ENCODE results near the gene COX8C. TPM values are rescaled to one million over a fixed set of nuclear protein-coding genes. Genes with fewer than 3 reads are reported as not detected.

Gene COX8C, protein sequence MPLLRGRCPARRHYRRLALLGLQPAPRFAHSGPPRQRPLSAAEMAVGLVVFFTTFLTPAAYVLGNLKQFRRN
- total RNA-seq: not detected

DNA sequence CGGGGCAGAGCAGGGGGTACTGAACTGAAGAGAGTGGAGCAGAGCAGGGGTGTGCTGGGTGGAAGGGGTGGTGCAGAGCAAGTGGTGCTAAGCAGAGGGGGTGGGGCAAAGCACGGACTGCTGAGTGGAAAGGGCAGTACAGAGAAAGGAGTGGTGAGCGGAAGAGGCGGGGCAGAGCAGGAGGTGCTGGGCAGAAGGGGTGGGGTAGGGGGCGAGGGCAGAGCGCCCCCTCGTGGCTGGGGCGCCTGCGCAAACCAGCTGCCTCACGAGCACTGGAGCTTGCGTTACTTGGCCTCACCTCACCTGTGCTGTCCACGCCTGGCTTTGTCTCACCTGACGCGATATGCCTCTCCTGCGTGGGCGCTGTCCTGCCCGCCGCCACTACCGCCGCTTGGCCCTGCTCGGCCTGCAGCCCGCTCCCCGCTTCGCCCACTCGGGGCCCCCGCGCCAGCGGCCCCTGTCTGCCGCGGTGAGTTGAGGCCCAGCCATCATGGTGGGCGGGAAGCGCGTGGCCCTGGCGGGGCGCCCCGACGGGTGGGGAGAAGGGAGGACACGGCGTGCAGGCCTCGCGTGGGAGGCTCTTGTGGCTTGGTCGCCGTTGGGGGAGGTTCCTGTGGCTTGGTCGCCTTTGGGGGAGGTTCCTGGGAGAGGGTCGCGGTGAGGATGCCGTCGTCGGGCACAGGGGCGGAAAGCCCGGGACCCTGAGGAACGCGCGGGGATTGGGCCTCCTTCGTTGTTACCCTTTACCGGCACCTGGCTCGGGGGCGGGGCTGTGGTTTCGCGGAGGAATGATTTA, at the start of gene COX8C:
TSS of gene COX8C (plus strand) at position 257 of the 796 bp plus-strand sequence. CDS start at position 344, 87 bp downstream.
- Histone ChIP-seq H3K27ac (no peak within 1 kb of the TSS), H3K4me3 (no peak within 1 kb of the TSS), H3K9me3 (no peaks in the 10 kb centered on the region), H3K27me3 (no peaks in the 10 kb centered on the region), H3K4me1 (no peaks in the 10 kb centered on the region), H3K36me3 (no peaks in the 10 kb centered on the region)
- whole genome bisulfite sequencing, 2 donors: 92 to 96% methylated on average over 60 of the region's 60 CpGs
- TF ChIP-seq POLR2A (IDR thresholded peaks at IDR 0.05) (no peak), CTCF (IDR thresholded peaks at IDR 0.05) (no peak), EP300 (IDR thresholded peaks at IDR 0.05) (no peak), POLR2AphosphoS5 (IDR thresholded peaks at IDR 0.05) (no peak)
- DNase-seq (peak in 1 of 2 donors; percentile 75), ATAC-seq (ENCODE audit: low FRiP score in 2 of 2) (peak in 1 of 2 donors; percentile 22)

DNA sequence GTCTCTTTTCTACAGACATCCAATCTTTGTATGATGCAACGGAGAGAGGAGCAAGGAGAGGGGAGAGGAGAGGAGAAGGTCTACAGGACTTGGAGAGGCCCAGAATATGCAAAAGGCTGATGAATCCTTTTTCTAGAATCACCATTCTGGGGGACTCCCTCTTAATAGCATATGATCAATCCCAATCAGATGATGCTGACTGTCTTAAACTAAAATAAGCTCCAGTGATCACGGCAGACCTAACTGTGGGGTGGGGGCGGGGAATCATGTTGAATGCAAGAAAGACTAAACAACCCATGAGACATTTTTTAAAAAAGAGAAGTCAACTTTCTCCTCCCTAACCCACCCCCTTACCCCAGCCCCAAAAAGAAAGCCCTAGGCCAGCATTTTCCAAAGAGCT, 47.6 kb upstream of the COX8C start:
- H3K4me3 ChIP-seq: no peak overlapping the region
- 76 to 89% methylated on average over 3 of the region's 3 CpGs for whole genome bisulfite sequencing, 2 donors
- TF ChIP-seq CTCF (IDR thresholded peaks at IDR 0.05) (no peak), POLR2AphosphoS5 (IDR thresholded peaks at IDR 0.05) (no peak), EP300 (IDR thresholded peaks at IDR 0.05) (no peak), POLR2A (IDR thresholded peaks at IDR 0.05) (no peak)
- DNase-seq (no peak), ATAC-seq (ENCODE audit: low FRiP score in 2 of 2) (no peak)
- no peaks in the 10 kb centered on the region for H3K27me3 ChIP-seq
- H3K9me3 ChIP-seq: no peaks in the 10 kb centered on the region
- H3K27ac ChIP-seq: no peak overlapping the region
- H3K36me3 ChIP-seq: peaks cover 0 to 2% (median under 1%) of the 10 kb centered on the region in 4 donors
- H3K4me1 ChIP-seq: peaks cover 13 to 39% (median 21%) of the 10 kb centered on the region in 4 donors

- Histone ChIP-seq H3K27me3 (no peaks in the 10 kb centered on the region), H3K36me3 (no peaks in the 10 kb centered on the region), H3K27ac (no peak overlapping the region), H3K9me3 (no peaks in the 10 kb centered on the region), H3K4me3 (no peak overlapping the region), H3K4me1 (peaks cover 13 to 43% (median 21%) of the 10 kb centered on the region in 4 donors)
- ATAC-seq (ENCODE audit: low FRiP score in 2 of 2) (no peak), DNase-seq (no peak)
- 54 to 62% methylated on average over 6 of the region's 6 CpGs for WGBS, 2 donors
- TF ChIP-seq POLR2AphosphoS5 (IDR thresholded peaks at IDR 0.05) (no peak), POLR2A (IDR thresholded peaks at IDR 0.05) (no peak), CTCF (IDR thresholded peaks at IDR 0.05) (no peak), EP300 (IDR thresholded peaks at IDR 0.05) (no peak)
These were observed 47.1 kb upstream of the COX8C start for GRCh38 chr14:93299866-93300265.

DNA sequence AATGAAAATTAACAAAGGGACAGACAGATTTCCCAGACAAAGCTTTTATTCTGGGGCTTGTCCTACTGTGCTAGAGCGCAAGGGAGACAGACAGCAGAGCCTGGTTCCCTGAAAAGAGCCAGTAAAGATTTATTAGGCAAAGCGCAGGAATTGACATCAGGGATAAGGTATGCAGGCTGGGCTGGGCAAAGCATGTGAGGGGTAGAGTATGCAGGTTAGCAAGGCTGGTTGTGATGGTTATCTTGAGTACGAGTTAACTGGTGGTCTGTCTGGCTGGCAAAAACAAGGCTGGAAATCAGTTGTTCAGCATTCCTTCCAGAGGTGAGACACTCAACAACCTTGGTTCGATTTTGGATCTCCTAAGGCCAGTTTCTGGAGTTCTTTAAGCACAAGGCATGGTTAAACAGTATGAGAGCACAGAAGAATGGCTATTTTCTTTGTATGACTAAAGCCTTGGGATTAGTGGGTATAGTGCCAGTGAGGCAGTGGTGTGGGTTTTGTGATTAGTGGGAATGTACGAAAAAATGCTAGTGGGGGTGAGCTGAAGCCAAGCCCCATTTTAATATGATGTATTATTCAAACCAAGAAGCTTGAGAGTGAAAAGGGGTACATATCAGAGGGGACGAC, 45.0 kb upstream of the COX8C start:
- DNase-seq: no peak
- WGBS, 2 donors: 82 to 86% methylated on average over 6 of the region's 6 CpGs
- H3K4me3 ChIP-seq: no peak overlapping the region
- peaks cover 19 to 48% (median 24%) of the 10 kb centered on the region in 4 donors for H3K4me1 ChIP-seq
- TF ChIP-seq POLR2A (IDR thresholded peaks at IDR 0.05): no peak
- no peak for TF ChIP-seq EP300 (IDR thresholded peaks at IDR 0.05)
- no peak for TF ChIP-seq CTCF (IDR thresholded peaks at IDR 0.05)
- no peak for TF ChIP-seq POLR2AphosphoS5 (IDR thresholded peaks at IDR 0.05)
- H3K27ac ChIP-seq: no peak overlapping the region
- no peaks in the 10 kb centered on the region for H3K36me3 ChIP-seq
- H3K27me3 ChIP-seq: no peaks in the 10 kb centered on the region
- no peaks in the 10 kb centered on the region for H3K9me3 ChIP-seq
- no peak for ATAC-seq (ENCODE audit: low FRiP score in 2 of 2)

Data from upper lobe of left lung (tissue), 6 donors.